ENCODE measurements around the gene HSPA12B.

HSPA12B gene, protein sequence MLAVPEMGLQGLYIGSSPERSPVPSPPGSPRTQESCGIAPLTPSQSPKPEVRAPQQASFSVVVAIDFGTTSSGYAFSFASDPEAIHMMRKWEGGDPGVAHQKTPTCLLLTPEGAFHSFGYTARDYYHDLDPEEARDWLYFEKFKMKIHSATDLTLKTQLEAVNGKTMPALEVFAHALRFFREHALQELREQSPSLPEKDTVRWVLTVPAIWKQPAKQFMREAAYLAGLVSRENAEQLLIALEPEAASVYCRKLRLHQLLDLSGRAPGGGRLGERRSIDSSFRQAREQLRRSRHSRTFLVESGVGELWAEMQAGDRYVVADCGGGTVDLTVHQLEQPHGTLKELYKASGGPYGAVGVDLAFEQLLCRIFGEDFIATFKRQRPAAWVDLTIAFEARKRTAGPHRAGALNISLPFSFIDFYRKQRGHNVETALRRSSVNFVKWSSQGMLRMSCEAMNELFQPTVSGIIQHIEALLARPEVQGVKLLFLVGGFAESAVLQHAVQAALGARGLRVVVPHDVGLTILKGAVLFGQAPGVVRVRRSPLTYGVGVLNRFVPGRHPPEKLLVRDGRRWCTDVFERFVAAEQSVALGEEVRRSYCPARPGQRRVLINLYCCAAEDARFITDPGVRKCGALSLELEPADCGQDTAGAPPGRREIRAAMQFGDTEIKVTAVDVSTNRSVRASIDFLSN

DNA sequence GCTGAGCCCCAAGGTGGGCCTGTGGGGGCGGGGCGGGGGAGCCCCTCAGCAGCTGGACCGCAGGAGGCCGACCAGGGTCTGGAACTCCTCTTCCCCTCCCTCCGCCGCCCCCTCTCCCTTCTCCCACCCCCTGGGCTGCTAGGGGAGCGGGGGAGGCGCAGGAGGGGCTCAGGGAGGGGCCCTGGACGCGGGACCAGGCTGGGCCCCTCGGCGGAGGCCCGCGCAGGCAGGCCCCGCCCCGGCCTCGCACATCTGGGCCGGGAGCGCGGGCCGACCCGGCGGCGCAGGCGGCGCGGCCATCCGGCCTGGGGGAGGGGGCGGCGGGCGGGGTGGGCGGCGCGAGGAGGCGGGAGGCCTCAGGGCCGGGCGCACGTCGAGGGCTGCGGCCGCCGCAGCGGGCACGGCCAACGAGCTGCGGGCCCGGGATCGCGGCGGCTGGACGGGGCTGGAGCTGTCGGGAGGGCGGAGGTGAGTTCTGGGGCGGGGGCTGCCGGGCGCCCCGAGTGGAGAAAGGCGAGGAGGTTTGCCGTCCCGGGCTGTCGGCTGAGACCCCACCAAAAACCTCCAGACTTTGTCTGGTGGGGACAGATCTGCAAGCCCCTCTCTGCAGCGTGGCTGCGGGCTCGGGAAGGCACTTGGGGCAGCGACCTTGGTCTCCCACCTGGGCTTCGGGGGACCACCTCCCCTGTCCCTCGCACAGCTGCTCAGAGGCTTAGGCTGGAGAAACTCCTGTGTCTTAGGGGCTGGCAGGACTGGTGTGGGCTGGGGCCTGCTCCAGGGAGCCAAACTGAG is at the start of gene HSPA12B:
HSPA12B (plus strand) TSS at position 359 of the 792 bp plus-strand sequence. CDS start 5,990 bp downstream, outside the sequence.
- no peak for DNase-seq (ENCODE audit: low spot score)

DNA sequence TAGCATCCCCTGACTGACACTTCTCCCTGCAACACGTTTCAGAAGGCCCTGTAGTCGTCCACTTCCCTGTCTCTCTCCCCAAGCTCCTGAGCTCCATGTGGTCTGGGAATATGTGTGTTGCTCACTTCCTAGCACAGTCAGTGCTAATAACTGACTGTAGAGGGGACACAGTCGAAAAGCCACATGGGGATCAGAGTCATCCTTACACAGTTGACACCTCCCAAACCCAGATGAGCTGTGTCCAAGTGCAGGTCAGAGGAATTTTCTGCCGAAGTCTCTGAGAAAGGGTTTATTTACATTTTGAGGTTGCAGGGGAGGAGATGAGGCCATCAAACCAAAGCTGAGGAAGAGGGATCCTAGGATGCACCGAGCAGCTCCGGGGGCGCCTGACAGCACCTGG is 47.1 kb upstream of the HSPA12B start:
- DNase-seq (ENCODE audit: low spot score) = no peak

DNA sequence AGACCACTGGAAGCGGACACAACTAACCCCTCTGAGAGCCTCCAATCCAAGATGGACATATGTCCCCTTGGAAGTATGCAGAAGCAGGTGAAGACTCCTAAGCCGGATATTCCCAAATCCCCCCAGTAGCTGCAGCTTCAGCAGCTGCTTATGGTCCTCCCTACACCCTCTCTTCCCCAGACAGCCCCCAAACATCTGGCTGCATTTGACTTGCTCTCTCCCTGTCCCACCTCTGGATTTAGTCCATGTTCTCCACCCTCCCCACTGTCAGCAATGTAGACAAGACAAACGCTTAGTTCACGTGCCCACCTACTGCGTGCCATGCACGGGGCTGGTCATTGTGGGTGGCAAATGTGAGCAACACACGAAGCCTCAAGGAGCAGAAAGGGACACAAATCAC is 46.1 kb upstream of the HSPA12B start:
- no peak for DNase-seq (ENCODE audit: low spot score)

- peak; percentile 66 for DNase-seq (ENCODE audit: low spot score)
Observed at GRCh38 chr20:3686867-3687321, 45.6 kb upstream of the HSPA12B start.

DNA sequence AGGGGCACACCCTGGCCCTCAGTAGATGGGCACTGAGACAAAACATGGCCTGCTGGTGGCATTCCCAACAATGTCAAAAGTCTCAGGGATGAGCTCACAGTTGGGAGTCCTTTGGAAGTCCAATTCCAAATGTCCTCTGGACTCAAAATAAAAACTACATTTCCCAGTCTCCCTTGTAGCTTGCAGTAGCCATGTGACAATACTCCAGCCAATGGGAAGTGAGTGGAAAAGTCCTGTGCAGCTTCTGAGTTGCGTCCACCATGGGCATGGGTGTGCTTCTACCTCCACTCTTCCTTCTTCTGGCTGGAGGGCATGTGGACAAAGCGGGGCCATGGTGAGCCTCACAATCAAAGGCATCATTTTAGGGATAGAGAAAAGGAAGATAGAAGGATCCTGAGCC is 44.8 kb upstream of the HSPA12B start:
- peak; percentile 27 for DNase-seq (ENCODE audit: low spot score)

GRCh38 chr20:3689978-3690377 is 42.5 kb upstream of the HSPA12B start:
- DNase-seq (ENCODE audit: low spot score) = no peak

- DNase-seq (ENCODE audit: low spot score) = no peak
Observed at GRCh38 chr20:3690413-3690812, 42.1 kb upstream of the HSPA12B start.

- no peak for DNase-seq (ENCODE audit: low spot score)
Observed at GRCh38 chr20:3691306-3691705, 41.2 kb upstream of the HSPA12B start.

GRCh38 chr20:3691897-3692296 is 40.6 kb upstream of the HSPA12B start:
- no peak for DNase-seq (ENCODE audit: low spot score)

- no peak for DNase-seq (ENCODE audit: low spot score)
Observed at GRCh38 chr20:3692706-3693294, 39.7 kb upstream of the HSPA12B start.

GRCh38 chr20:3693376-3693775 is 39.1 kb upstream of the HSPA12B start:
- no peak for DNase-seq (ENCODE audit: low spot score)

GRCh38 chr20:3694864-3695263 is 37.6 kb upstream of the HSPA12B start:
- no peak for DNase-seq (ENCODE audit: low spot score)

DNA sequence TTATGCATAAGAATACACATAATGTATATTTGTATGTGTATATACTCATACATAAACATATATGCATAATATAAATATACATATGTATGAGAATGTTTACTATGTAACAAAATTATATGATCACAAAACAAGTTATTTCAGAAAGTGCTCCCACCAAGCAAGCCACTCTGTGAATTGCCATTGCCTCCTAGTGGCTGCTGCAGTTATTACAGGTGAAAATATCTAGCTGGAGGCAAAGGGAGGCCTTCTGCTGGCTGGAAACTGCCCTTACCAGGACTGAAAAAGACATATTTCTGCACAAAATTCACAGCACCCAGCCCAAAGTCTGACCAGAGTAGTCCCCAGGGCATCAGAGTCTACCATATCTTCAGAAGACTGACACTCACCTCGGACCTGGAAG is 36.3 kb upstream of the HSPA12B start:
- DNase-seq (ENCODE audit: low spot score) = no peak

DNA sequence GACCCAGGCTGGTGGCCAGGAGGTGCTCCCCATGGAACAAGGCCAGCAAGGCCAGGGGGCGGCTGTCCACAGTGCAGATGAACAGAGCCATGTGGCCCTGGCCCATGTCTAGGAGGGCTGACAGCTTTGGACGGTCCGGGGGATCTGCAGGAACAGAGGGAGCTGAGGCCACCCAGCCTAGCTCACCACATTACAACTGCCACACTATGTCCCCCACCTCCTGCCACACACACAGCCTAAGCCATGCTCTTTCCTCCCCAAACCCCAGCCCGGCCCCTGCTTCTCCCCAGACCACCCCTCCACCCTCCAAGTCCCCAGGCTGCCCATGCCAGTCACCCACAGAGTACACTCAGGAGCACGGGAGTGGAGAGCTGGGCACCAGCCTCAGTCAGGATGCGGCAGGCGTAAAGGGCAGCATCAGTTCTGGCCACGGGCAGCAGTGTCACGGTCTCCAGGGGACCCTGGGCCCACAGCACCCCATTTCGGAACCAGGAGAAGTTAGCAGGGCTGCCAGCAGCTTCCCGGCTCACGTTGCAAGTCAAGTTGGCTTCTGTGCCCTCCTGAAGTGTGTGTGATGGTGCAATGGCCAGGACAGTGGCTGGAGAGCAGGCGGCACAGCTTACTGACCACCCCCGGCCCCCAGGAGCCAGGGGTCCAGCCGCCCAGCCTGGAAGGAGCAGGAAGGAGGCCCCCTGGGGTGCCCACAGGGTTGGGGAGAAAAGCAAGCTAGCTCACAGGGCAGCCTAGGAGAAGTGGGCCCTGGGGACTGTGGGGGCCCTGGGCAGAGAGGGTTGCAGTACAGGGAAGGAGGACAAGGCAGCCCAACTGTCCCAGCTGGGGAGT is 35.5 kb upstream of the HSPA12B start:
- no peak for DNase-seq (ENCODE audit: low spot score)

DNA sequence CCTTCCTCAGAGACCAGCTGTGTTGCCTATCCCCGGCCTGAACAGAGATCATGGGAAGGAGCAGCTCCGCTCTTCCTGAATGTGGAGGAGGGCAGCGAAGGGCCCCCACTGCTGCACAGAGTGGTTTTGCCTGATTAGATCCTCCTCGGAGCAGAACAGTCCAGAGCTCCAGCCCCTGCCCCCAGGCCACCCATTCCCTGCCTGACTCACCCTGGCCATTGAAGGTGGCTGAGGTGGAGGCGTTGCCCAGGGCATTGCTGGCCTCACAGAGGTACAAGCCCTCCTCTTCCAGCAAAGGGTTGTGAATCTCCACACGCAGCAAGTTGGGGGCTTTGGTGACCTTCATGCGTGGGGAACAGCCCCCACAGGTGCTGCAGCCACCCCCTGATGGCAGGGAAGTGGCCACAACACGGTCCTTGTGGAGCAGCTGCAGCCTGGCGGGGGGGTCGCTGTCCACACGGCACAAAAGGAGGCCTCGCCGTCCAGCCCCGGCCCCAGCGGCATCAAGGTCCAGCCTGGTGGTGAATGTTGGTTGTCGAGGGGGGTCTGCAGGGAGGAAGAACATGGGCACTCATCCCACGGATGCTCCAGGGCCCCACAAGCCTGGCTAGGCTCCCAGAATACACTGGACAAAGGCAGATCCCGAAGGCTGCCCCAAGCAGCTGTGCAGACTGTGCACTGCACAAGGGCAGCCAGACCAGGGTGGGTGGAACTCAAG is 34.7 kb upstream of the HSPA12B start:
- DNase-seq (ENCODE audit: low spot score) = no peak

GRCh38 chr20:3698591-3699001 is 33.9 kb upstream of the HSPA12B start:
- DNase-seq (ENCODE audit: low spot score) = no peak

DNA sequence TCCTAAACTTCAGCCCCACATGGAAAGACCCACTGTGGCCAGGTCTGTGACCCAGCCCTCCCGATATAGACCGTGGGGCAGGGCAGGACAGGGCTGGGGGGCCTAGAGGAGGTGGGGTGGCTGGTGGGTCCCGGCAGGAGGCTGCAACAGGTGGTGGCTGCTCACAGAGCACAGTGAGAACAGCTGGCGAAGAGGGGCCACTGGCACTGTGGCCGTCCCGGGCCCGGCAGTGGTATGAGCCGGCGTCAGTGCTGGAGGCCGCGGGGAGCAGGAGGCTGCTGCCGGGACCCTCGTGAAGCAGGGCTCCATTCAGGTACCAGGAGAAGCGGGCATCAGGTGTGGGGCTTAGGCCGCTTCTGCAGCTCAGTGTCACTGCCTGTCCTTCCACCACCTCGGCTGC is 33.4 kb upstream of the HSPA12B start:
- DNase-seq (ENCODE audit: low spot score) = no peak

GRCh38 chr20:3701061-3701998 is 31.2 kb upstream of the HSPA12B start:
- DNase-seq (ENCODE audit: low spot score) = no peak

DNA sequence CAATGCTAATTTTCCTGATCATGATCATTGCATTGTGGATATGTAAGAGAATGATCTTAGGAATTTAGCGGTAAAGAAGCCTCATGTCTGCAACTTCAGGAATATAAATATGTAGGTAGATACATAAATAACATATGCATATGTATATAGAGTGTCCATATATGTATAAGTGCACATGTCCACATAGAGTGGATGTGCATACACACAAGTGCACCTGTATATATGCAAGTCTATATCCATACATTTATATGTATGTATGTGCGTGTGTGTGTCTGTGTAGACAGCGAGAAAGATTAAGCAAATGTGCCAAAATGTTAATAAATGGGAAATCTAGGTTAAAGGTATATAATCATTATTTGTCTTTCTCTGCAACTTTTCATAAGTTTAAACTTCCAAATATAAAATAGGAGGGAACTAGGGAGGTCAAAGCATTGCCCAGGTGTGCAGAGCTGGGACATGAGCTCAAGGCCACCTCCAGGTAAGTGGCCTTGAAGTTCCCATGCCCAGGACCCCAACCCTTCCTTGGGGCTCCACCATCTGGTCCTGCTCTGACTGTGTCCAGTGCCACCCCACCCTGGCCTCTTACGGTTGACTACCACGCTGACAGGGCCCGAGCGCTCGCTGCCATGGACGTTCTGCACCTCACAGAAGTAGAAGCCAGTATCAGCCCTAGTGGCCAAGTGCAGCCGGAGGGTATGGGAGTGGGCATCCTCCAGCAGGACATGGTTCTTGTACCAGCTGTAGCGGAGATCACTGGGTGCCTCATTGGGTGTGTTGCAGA is 29.7 kb upstream of the HSPA12B start:
- DNase-seq (ENCODE audit: low spot score) = no peak

All from kidney tubule cell (primary cell).